ENCODE data around the gene USP2. TPM values are rescaled to one million over a fixed set of nuclear protein-coding genes. Genes with fewer than 3 reads are reported as not detected.

Gene USP2, protein sequence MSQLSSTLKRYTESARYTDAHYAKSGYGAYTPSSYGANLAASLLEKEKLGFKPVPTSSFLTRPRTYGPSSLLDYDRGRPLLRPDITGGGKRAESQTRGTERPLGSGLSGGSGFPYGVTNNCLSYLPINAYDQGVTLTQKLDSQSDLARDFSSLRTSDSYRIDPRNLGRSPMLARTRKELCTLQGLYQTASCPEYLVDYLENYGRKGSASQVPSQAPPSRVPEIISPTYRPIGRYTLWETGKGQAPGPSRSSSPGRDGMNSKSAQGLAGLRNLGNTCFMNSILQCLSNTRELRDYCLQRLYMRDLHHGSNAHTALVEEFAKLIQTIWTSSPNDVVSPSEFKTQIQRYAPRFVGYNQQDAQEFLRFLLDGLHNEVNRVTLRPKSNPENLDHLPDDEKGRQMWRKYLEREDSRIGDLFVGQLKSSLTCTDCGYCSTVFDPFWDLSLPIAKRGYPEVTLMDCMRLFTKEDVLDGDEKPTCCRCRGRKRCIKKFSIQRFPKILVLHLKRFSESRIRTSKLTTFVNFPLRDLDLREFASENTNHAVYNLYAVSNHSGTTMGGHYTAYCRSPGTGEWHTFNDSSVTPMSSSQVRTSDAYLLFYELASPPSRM
- not detected for total RNA-seq (2013)
- polyA plus RNA-seq (under 1 TPM in 1 of 3 donors, not detected in 2; 0.36 TPM), polyA minus RNA-seq (0.14 TPM in 1 of 2 replicates, not detected in the other), total RNA-seq (0.34 to 5.0 (median 1.6) reads per million in 11 experiments)

DNA sequence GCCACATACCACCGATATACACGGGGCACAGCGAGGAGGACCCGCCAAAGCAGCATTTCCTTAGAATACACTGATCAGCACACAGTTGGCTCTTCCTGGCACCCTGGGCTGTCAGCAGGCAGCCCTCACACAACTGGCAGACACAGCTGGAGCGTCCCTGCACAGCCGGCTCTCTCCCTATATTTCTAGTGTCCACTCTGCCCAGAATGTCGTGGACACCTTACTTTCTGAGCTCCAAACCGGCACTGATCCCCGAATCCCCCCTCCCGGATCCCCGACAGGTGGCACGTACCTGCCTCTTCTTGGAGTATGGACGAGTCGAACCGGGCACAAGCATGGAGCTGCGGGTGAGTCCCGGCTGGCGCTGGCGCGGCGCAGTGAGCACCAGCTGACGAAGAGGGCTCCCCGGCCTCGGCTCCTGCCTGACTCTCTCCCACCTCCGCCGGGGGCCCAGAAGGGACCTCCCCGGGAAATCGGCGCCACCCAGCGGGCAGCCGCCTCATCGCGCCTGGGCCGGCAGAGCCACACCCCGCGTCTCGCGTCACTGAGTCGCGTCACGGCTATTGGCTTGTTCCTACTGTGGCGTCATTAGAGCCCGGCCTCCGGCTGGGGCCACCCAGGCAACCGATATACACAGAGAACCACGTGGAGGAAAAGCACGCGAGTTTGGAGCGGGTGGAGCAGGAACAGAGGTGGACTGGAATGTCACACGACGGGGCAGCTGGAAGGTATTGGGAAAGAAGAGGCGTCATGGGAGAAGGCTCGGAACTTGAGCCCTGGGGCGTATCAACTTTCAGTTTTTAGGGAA lies at the start of gene USP2:
Gene USP2 (minus strand): TSS at position 510 of the 808 bp plus-strand sequence. CDS start 8,210 bp downstream, outside the sequence.
- H4K20me1 ChIP-seq (ENCODE audit: insufficient read depth, low read length), result no peaks in the 10 kb centered on the region
- Mint-ChIP-seq H3K36me3 (no peaks in the 10 kb centered on the region), H3K27ac (peak within 1 kb of the TSS in 1 of 7 donors; percentile 64), H3K4me1 (no peaks in the 10 kb centered on the region), H3K27me3 (ENCODE audit: low read depth in 3 of 3) (peaks cover 12 to 21% (median 16%) of the 10 kb centered on the region in 3 donors), H3K9me3 (peaks cover 0 to 3% (median 0%) of the 10 kb centered on the region in 7 donors), H3K4me3 (no peak within 1 kb of the TSS)
- peak within 1 kb of the TSS; percentile 34 to 66 (median 39) for H3K4me3 ChIP-seq (replicated peaks in 1 of 3; ENCODE audit: low read depth in 2 of 3, low read length in 3 of 3)
- TF ChIP-seq, protein P1, sequence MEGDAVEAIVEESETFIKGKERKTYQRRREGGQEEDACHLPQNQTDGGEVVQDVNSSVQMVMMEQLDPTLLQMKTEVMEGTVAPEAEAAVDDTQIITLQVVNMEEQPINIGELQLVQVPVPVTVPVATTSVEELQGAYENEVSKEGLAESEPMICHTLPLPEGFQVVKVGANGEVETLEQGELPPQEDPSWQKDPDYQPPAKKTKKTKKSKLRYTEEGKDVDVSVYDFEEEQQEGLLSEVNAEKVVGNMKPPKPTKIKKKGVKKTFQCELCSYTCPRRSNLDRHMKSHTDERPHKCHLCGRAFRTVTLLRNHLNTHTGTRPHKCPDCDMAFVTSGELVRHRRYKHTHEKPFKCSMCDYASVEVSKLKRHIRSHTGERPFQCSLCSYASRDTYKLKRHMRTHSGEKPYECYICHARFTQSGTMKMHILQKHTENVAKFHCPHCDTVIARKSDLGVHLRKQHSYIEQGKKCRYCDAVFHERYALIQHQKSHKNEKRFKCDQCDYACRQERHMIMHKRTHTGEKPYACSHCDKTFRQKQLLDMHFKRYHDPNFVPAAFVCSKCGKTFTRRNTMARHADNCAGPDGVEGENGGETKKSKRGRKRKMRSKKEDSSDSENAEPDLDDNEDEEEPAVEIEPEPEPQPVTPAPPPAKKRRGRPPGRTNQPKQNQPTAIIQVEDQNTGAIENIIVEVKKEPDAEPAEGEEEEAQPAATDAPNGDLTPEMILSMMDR (IDR thresholded peaks at IDR 0.05), result peak; percentile 94
- H2AFZ ChIP-seq (ENCODE audit: insufficient read depth, low read depth, low read length, poor library complexity, severe bottlenecking), result peak within 1 kb of the TSS; percentile 72
- H3K9ac ChIP-seq (ENCODE audit: insufficient read depth, low read length, poor library complexity, severe bottlenecking), result no peak within 1 kb of the TSS
- peaks cover 16 to 17% of the 10 kb centered on the region in 2 donors for H3K4me1 ChIP-seq (ENCODE audit: control insufficient read depth in 1 of 2, insufficient read depth in 2 of 2, low read length in 2 of 2)
- H3K27ac ChIP-seq (ENCODE audit: low read depth in 1 of 2, low read length in 2 of 2), result peak within 1 kb of the TSS in 1 of 2 donors; percentile 29
- H3K36me3 ChIP-seq (replicated peaks in 1 of 2; ENCODE audit: control insufficient read depth in 1 of 2, insufficient read depth in 2 of 2, low read length in 2 of 2), result no peaks in the 10 kb centered on the region
- peaks cover 0 to 27% of the 10 kb centered on the region in 2 donors for H3K27me3 ChIP-seq (ENCODE audit: control insufficient read depth in 2 of 2, insufficient read depth in 2 of 2, low read length in 2 of 2)
- DNase-seq, result peak; percentile 95 to 98 (median 98)
- WGBS (ENCODE audit: insufficient coverage), result under 1% methylated on average over 48 of the region's 54 CpGs
- no peaks in the 10 kb centered on the region for H3K9me3 ChIP-seq (replicated peaks in 1 of 2; ENCODE audit: control insufficient read depth in 1 of 2, insufficient read depth in 1 of 2, low read length in 2 of 2)
- intact Hi-C loops (cut with micrococcal nuclease), result no loop called here
- peak within 1 kb of the TSS; percentile 72 for H3K4me2 ChIP-seq (replicated peaks; ENCODE audit: extremely low read depth, low read length, poor library complexity, severe bottlenecking)
- no peaks in the 10 kb centered on the region for H3K79me2 ChIP-seq (ENCODE audit: insufficient read depth, low read length)

DNA sequence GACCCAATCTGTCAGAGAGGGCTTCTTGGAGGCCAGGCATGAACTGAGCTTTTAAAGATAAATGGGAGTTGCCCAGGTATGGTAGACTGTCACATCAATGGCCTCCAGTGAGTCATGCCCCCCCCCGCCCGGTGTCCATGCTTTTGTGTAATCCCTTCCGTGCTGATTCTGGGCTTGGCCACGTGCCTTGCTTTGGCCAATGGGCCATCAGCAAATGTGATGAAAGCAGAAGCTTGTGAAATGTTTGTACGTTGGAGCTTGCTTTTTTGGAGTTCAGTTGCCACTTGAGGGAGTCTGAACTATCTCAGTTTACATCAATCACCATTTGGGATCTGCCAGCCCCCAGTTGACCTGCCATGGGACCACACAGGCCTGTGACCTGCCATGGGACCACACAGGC lies 45.8 kb upstream of the USP2 start:
- H4K20me1 ChIP-seq (ENCODE audit: insufficient read depth, low read length), result no peaks in the 10 kb centered on the region
- Mint-ChIP-seq H3K4me1 (peaks cover 4% of the 10 kb centered on the region), H3K27ac (no peak overlapping the region), H3K4me3 (no peak overlapping the region), H3K9me3 (peaks cover 0 to 18% (median 6%) of the 10 kb centered on the region in 7 donors), H3K36me3 (no peaks in the 10 kb centered on the region), H3K27me3 (ENCODE audit: low read depth in 3 of 3) (peaks cover 32 to 46% (median 40%) of the 10 kb centered on the region in 3 donors)
- no peak overlapping the region for H3K4me3 ChIP-seq (replicated peaks in 1 of 3; ENCODE audit: low read depth in 2 of 3, low read length in 3 of 3)
- peaks cover 12 to 29% of the 10 kb centered on the region in 2 donors for H3K27me3 ChIP-seq (ENCODE audit: control insufficient read depth in 2 of 2, insufficient read depth in 2 of 2, low read length in 2 of 2)
- H3K4me2 ChIP-seq (replicated peaks; ENCODE audit: extremely low read depth, low read length, poor library complexity, severe bottlenecking), result no peak overlapping the region
- intact Hi-C loops (cut with micrococcal nuclease), result no loop called here
- no peak overlapping the region for H2AFZ ChIP-seq (ENCODE audit: insufficient read depth, low read depth, low read length, poor library complexity, severe bottlenecking)
- H3K4me1 ChIP-seq (ENCODE audit: control insufficient read depth in 1 of 2, insufficient read depth in 2 of 2, low read length in 2 of 2), result no peaks in the 10 kb centered on the region
- H3K9ac ChIP-seq (ENCODE audit: insufficient read depth, low read length, poor library complexity, severe bottlenecking), result no peak overlapping the region
- 80% methylated on average over 2 of the region's 5 CpGs for WGBS (ENCODE audit: insufficient coverage)
- peaks cover 6% of the 10 kb centered on the region in 2 donors for H3K9me3 ChIP-seq (replicated peaks in 1 of 2; ENCODE audit: control insufficient read depth in 1 of 2, insufficient read depth in 1 of 2, low read length in 2 of 2)
- no peaks in the 10 kb centered on the region for H3K36me3 ChIP-seq (replicated peaks in 1 of 2; ENCODE audit: control insufficient read depth in 1 of 2, insufficient read depth in 2 of 2, low read length in 2 of 2)
- H3K27ac ChIP-seq (ENCODE audit: low read depth in 1 of 2, low read length in 2 of 2), result no peak overlapping the region
- DNase-seq, result peak in 1 of 3 donors; percentile 8
- TF ChIP-seq, protein P1 (IDR thresholded peaks at IDR 0.05), result no peak
- H3K79me2 ChIP-seq (ENCODE audit: insufficient read depth, low read length), result no peaks in the 10 kb centered on the region

Data from CD14-positive monocyte (primary cell).